Panc1 (cell line): Measurements from ENCODE around the gene WDFY2. TPM values are rescaled to one million over a fixed set of nuclear protein-coding genes. Genes with fewer than 3 reads are reported as not detected.

ENCODE experiments used
- ATAC-seq: fragments of 200-7000 bp; cut with Tn5 transposase; 2 replicates; pipeline ENCODE4 v1.9.1; 2020; ENCODE audit warnings: mild to moderate bottlenecking, moderate library complexity
- BruUV-seq: library from RNA; stranded (reverse); fragments of 400-500 nt; replicated peaks from 2 replicates; lab custom pipeline; 2021; lab: Mats Ljungman, UMichigan
- CTCF ChIA-PET: fragments of 300-600 bp; sonication (Branson Sonifier 250); formaldehyde crosslinking; loops from one replicate; lab custom pipeline; 2022; ENCODE audit warnings: antibody characterized with exemption; lab: Charles Lee
- POLR2A ChIA-PET: fragments of 300-600 bp; sonication (Branson Sonifier 250); formaldehyde crosslinking; loops from one replicate; lab custom pipeline; 2022; ENCODE audit warnings: antibody characterized with exemption; lab: Charles Lee
- DNase-seq: peaks from one replicate; pipeline ENCODE4 v3.0.0-alpha.2; 2010; ENCODE audit warnings: low read depth, low spot score
- H3K27ac ChIP-seq: 2 replicates; pipeline ENCODE4 v1.5.1; 2011; ENCODE audit warnings: mild to moderate bottlenecking, low read length, inconsistent platforms
- H3K27me3 ChIP-seq: fragments of 200-500 bp; sonication (Bioruptor generic); 2 replicates; pipeline ENCODE4 v1.6.0; 2014; ENCODE audit warnings: low read length, inconsistent platforms; ENCODE audit not compliant: control insufficient read depth, insufficient read depth
- H3K36me3 ChIP-seq: fragments of 200-500 bp; sonication (Bioruptor generic); 2 replicates; pipeline ENCODE4 v1.5.1; 2014; ENCODE audit warnings: inconsistent platforms, mild to moderate bottlenecking, low read length, moderate library complexity; ENCODE audit not compliant: control insufficient read depth, insufficient read depth
- H3K4me1 ChIP-seq: 2 replicates; pipeline ENCODE4 v1.5.1; 2011; ENCODE audit warnings: inconsistent platforms, mild to moderate bottlenecking, low read length, moderate library complexity; ENCODE audit not compliant: control insufficient read depth, insufficient read depth
- H3K4me3 ChIP-seq, 2 experiments: 2 replicates each; pipeline ENCODE4 v1.5.1; 2011 to 2012; ENCODE audit warnings: low read depth in 2 of 2, low read length in 2 of 2, mild to moderate bottlenecking in 2 of 2, inconsistent platforms in 1 of 2, moderate library complexity in 1 of 2
- H3K9me3 ChIP-seq: fragments of 200-500 bp; sonication (Bioruptor generic); 2 replicates; pipeline ENCODE4 v1.5.1; 2014; ENCODE audit warnings: low read depth, mild to moderate bottlenecking, inconsistent platforms, low read length, moderate library complexity; ENCODE audit not compliant: control insufficient read depth, insufficient read depth
- POLR2AphosphoS5 ChIP-seq: IDR thresholded peaks from 2 replicates; pipeline ENCODE4 v1.6.1; 2012; ENCODE audit warnings: mild to moderate bottlenecking, low read depth, low read length, moderate library complexity
- SIN3A ChIP-seq: IDR thresholded peaks from 2 replicates; pipeline ENCODE4 v1.6.1; 2012; ENCODE audit warnings: low read depth, mild to moderate bottlenecking, low read length, moderate library complexity, borderline replicate concordance; ENCODE audit not compliant: insufficient read depth
- TCF7L2 ChIP-seq: IDR thresholded peaks from 2 replicates; pipeline ENCODE4 v1.6.1; 2011; ENCODE audit warnings: mild to moderate bottlenecking, low read depth, low read length, inconsistent platforms
- in situ Hi-C: cut with HindIII; loops from 2 replicates; pipeline ENCODE4 v1.10.0; 2016; ENCODE audit warnings: low sequenced_read_pairs, low pct_unique_long_range_greater_than_20kb
- intact Hi-C: fragments of 100-400 bp; cut with micrococcal nuclease; formaldehyde crosslinking; loops from one replicate; pipeline ENCODE4 v1.10.0; 2022; ENCODE audit not compliant: unreplicated experiment
- total RNA-seq: library from RNA; stranded (reverse); gene quantifications from one replicate; pipeline ENCODE4 v1.2.1, GENCODE V29; 2021; ENCODE audit not compliant: unreplicated experiment
- TF ChIP-seq, protein P1 (sequence below), 2 experiments: IDR thresholded peaks; 2 replicates each; pipeline ENCODE4 v1.6.1; 2011 to 2012; ENCODE audit warnings: low read depth in 2 of 2, control low read depth in 1 of 2, low read length in 1 of 2, mild to moderate bottlenecking in 1 of 2, moderate library complexity in 1 of 2; ENCODE audit not compliant: insufficient read depth in 1 of 2
- TF ChIP-seq, protein P2 (sequence below): fragments of 450-650 bp; IDR thresholded peaks from 2 replicates; pipeline ENCODE4 v1.5.1; 2017; ENCODE audit warnings: mild to moderate bottlenecking

Gene WDFY2
- total RNA-seq, 1 experiment from 2014 or later: 7.8 TPM

DNA sequence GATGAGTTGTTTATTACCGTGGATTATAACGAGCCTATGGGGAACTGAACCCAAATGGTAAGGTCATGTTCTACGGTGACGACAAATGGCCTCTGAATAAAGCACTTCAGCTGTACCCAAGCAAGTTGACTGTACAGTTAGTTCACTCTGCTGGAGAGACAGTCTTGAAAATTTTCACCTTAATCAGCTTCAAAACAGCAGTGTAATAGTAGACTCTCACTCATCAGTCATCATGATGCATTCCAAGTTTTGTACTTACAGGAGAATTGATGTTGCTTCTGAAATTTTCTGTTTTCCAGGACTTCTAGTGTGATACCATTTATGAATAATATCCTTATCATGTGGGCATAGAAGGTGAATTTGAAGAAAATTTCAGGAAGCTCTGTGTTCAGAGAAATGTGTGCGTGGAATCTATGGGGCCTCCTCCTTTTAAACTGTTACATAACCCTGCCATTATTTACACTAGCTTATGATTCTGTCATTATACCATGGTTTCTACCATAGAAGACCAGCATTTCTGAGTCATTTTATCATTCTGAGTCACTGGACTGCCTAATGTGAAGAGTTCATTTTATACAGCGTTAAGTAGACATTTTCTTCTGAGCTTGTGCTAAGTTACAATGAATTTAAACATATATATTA lies 96.9 kb downstream of the WDFY2 start:
- BruUV-seq: no TSS peak
- intact Hi-C loops: no loop called here
- no peak overlapping the region for H3K4me3 ChIP-seq
- TF ChIP-seq, protein P1, sequence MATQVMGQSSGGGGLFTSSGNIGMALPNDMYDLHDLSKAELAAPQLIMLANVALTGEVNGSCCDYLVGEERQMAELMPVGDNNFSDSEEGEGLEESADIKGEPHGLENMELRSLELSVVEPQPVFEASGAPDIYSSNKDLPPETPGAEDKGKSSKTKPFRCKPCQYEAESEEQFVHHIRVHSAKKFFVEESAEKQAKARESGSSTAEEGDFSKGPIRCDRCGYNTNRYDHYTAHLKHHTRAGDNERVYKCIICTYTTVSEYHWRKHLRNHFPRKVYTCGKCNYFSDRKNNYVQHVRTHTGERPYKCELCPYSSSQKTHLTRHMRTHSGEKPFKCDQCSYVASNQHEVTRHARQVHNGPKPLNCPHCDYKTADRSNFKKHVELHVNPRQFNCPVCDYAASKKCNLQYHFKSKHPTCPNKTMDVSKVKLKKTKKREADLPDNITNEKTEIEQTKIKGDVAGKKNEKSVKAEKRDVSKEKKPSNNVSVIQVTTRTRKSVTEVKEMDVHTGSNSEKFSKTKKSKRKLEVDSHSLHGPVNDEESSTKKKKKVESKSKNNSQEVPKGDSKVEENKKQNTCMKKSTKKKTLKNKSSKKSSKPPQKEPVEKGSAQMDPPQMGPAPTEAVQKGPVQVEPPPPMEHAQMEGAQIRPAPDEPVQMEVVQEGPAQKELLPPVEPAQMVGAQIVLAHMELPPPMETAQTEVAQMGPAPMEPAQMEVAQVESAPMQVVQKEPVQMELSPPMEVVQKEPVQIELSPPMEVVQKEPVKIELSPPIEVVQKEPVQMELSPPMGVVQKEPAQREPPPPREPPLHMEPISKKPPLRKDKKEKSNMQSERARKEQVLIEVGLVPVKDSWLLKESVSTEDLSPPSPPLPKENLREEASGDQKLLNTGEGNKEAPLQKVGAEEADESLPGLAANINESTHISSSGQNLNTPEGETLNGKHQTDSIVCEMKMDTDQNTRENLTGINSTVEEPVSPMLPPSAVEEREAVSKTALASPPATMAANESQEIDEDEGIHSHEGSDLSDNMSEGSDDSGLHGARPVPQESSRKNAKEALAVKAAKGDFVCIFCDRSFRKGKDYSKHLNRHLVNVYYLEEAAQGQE (IDR thresholded peaks at IDR 0.05; ENCODE audit: insufficient read depth in 1 of 2, low read depth in 2 of 2, low read length in 1 of 2): no peak
- TF ChIP-seq, protein P2, sequence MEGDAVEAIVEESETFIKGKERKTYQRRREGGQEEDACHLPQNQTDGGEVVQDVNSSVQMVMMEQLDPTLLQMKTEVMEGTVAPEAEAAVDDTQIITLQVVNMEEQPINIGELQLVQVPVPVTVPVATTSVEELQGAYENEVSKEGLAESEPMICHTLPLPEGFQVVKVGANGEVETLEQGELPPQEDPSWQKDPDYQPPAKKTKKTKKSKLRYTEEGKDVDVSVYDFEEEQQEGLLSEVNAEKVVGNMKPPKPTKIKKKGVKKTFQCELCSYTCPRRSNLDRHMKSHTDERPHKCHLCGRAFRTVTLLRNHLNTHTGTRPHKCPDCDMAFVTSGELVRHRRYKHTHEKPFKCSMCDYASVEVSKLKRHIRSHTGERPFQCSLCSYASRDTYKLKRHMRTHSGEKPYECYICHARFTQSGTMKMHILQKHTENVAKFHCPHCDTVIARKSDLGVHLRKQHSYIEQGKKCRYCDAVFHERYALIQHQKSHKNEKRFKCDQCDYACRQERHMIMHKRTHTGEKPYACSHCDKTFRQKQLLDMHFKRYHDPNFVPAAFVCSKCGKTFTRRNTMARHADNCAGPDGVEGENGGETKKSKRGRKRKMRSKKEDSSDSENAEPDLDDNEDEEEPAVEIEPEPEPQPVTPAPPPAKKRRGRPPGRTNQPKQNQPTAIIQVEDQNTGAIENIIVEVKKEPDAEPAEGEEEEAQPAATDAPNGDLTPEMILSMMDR: no peak
- TF ChIP-seq SIN3A (no peak), TCF7L2 (no peak), POLR2AphosphoS5 (no peak)
- CTCF ChIA-PET: interaction anchor here (0.6 kb wide), 1 partner anchor 26 kb away, joined by 7 read pairs; no protein-coding TSS in a partner anchor
- DNase-seq (peak; percentile 28), ATAC-seq (peak; percentile 60; the same call in 1 of the 2 replicates)
- H3K27ac ChIP-seq: no peak overlapping the region
- no peaks in the 10 kb centered on the region for H3K9me3 ChIP-seq
- no peaks in the 10 kb centered on the region for H3K27me3 ChIP-seq
- POLR2A ChIA-PET: no interaction called here
- peaks cover 3% of the 10 kb centered on the region; the same call in 1 of the 2 replicates for H3K4me1 ChIP-seq
- H3K36me3 ChIP-seq: no peaks in the 10 kb centered on the region
- in situ Hi-C loops: no loop called here

DNA sequence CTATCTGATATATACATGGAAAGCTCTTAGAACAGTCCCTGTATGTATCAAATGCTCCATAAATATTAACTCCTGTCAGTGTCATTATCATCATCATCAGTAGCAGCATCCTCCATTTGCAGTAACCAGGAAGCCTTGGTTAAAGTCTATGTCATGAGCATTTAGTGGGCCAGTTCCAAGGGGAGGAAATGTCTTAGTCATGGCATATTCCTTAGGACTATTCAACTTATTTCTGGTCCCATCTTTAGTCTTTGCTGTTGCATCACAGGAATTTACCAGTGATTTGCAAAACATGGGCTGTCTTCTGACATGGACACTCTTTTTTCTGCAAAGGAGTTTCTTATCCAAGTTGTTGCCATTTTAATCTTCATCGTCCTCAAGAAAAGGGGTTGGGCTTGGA lies 98.4 kb downstream of the WDFY2 start:
- TF ChIP-seq POLR2AphosphoS5 (no peak), TCF7L2 (no peak), SIN3A (no peak)
- TF ChIP-seq, protein P1 (IDR thresholded peaks at IDR 0.05; ENCODE audit: insufficient read depth in 1 of 2, low read depth in 2 of 2, low read length in 1 of 2): no peak
- TF ChIP-seq, protein P2: no peak
- Histone ChIP-seq H3K27ac (no peak overlapping the region), H3K4me1 (peaks cover 3% of the 10 kb centered on the region), H3K4me3 (no peak overlapping the region), H3K27me3 (no peaks in the 10 kb centered on the region), H3K9me3 (no peaks in the 10 kb centered on the region), H3K36me3 (no peaks in the 10 kb centered on the region)
- in situ Hi-C loops: no loop called here
- intact Hi-C loops: no loop called here
- CTCF ChIA-PET: no interaction called here
- no TSS peak for BruUV-seq
- no peak for ATAC-seq
- DNase-seq: no peak
- POLR2A ChIA-PET: no interaction called here
